ENCODE data around the gene GCH1.

- TF ChIP-seq GATA2 (IDR thresholded peaks at IDR 0.05; ENCODE audit: low read depth, low read length), result no peak
- no peak for TF ChIP-seq GATA3 (IDR thresholded peaks at IDR 0.05; ENCODE audit: low read depth, low read length)
These were observed 36.0 kb downstream of the GCH1 start for GRCh38 chr14:54866588-54866987.
